Adrenal gland (tissue), 12 donors: ENCODE measurements around the gene YTHDF1. TPM values are rescaled to one million over a fixed set of nuclear protein-coding genes. Genes with fewer than 3 reads are reported as not detected.

Experiments used
- DNase-seq, 7 donors: peaks; one replicate each; pipeline ENCODE4 v3.0.0-alpha.2; 2019 to 2020
- H3K27ac ChIP-seq, 5 donors: fragments of 200-600 bp; sonication (generic) in 4 of 5; 1 replicate in 3 of 5; 2 replicates in 2 of 5; pipeline versions ENCODE4 v1.5.1 to v1.8.0; 2016 to 2020; ENCODE audit warnings: mild to moderate bottlenecking in 1 of 5
- H3K27me3 ChIP-seq: fragments of 200-600 bp; 2 replicates; pipeline ENCODE4 v1.8.0; 2021
- H3K36me3 ChIP-seq, 2 donors: fragments of 200-600 bp; replicated peaks in 1 of 2; 1 replicate in 1 of 2; 2 replicates in 1 of 2; pipeline versions ENCODE4 v1.5.1 to v1.8.0; 2018 to 2022
- H3K4me1 ChIP-seq, 2 donors: fragments of 200-600 bp; replicated peaks in 1 of 2; 1 replicate in 1 of 2; 2 replicates in 1 of 2; pipeline versions ENCODE4 v1.5.1 to v1.8.0; 2018 to 2021
- H3K4me3 ChIP-seq, 4 donors: fragments of 200-600 bp; sonication (generic) in 3 of 4; one replicate each; pipeline ENCODE4 v1.5.1; 2016 to 2018
- H3K9me3 ChIP-seq, 3 donors: fragments of 200-600 bp; sonication (generic) in 1 of 3; replicated peaks in 1 of 3; 1 replicate in 2 of 3; 2 replicates in 1 of 3; pipeline versions ENCODE4 v1.5.1 to v1.8.0; 2016 to 2021
- POLR2A ChIP-seq, 2 donors: fragments of 450-650 bp; IDR thresholded peaks; one replicate each; pipeline ENCODE4 v1.6.1; 2017; ENCODE audit warnings: antibody characterized with exemption in 2 of 2, mild to moderate bottlenecking in 2 of 2, moderate library complexity in 1 of 2
- WGBS, 4 donors: extraction: QIAGEN DNeasy Blood & Tissue Kit in 2 of 4; methylation state at CpG; one replicate each; pipeline versions ENCODE4 v1.1.5 to v1.1.7; 2013 to 2017; 5-methylcytosine and 5-hydroxymethylcytosine counted together
- intact Hi-C, 2 donors: fragments of 100-400 bp; cut with DNase I; formaldehyde crosslinking; loops; one replicate each; pipeline versions ENCODE4 v1.14.1 to v1.15.0; 2022 to 2023
- polyA plus RNA-seq, 3 donors: library from polyadenylated mRNA; stranded (reverse); fragments of 200-250 nt in 2 of 3; fragments of 350-450 nt in 1 of 3; fragmentation: Illumina TruSeq in 1 of 3; extraction: RNeasy Lipid Tissue Mini Kit (QIAGEN cat#74804) in 1 of 3; gene quantifications; one replicate each; pipeline ENCODE4 v1.2.3, GENCODE V29; 2013 to 2014
- total RNA-seq, 9 donors: library from RNA; depleted of rRNA in 4 of 9; stranded (reverse); fragments of >200 nt in 4 of 9; fragments of 120-200 nt in 1 of 9; fragmentation: NEBNext Ultra II Directional in 1 of 9; extraction: Animal tissue kit (Norgen Biotek cat#: 25700) in 1 of 9; gene quantifications; one replicate each; pipeline versions ENCODE4 v1.1.0 to v1.2.4, GENCODE V29; 2013 to 2023
- TF ChIP-seq, protein P1 (sequence below), 6 experiments: fragments of 450-650 bp in 4 of 6; fragments of 200-600 bp in 2 of 6; sonication (generic) in 1 of 6; IDR thresholded peaks; 1 replicate in 5 of 6; 2 replicates in 1 of 6; pipeline versions ENCODE4 v1.5.1 to v1.8.0; 2016 to 2021; ENCODE audit warnings: antibody characterized with exemption in 6 of 6, mild to moderate bottlenecking in 2 of 6, moderate library complexity in 1 of 6
- donor health status: healthy with polysubstance abuse.
- donor health status: Bipolar disorder and iron deficiency.
- donor health status: DM: yes; HTN: yes; CAD: no.
- donor health status: DM: no; HTN: no; CAD: no.
- donor health status: DM: no; HTN: no; CAD: no.
- donor health status: DM: yes; HTN: yes; CAD: no.

Gene YTHDF1
- total and polyA plus RNA-seq, 12 donors: 18.1 to 41.9 (median 32.5) TPM

DNA sequence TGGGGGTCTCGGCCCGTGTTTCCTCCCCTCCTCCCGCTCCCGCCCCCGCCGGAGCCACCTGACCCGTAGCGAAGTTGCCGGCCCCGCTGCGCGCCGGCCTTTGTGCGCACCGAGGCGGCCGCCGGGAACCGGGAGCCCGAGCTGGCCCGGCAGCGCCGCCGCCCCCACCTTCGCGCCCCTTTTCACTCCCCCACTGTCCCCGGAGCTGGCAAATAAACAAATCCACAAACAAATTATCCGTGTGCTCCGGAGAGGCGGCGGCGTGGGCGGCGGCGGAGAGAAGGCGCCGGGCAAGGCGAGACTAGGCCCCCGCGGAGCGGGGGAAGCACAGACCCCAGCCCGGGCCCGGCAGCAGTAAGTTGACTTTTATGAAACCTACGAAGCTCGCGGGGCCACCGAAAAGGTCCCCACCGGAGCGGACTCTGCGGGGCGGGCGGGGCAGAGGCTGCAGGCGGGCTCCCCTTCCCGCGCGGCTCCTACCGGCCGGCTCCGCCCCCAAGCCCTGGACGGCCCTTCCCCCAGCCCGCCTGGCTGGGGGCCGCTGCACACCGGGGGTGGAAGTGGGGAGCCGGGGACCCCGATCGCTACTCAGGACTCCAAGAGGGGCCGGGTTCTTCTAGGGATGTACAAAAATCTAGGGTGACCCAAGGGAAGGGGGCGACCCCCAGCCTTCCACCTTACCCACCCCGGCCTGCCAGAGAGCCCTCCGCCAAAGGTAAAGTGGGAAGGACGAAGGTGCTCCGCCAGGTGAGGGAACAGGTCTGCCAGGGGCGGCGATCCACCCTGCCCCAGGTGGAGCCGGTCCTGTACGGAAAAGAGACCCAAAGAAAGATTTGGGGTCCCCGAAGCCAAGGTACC lies 40.7 kb downstream of the YTHDF1 start:
- Histone ChIP-seq H3K4me3 (no peak overlapping the region), H3K36me3 (no peaks in the 10 kb centered on the region), H3K9me3 (no peaks in the 10 kb centered on the region), H3K4me1 (peaks cover 0 to 20% of the 10 kb centered on the region in 2 donors), H3K27me3 (peaks cover 79% of the 10 kb centered on the region), H3K27ac (no peak overlapping the region)
- DNase-seq: no peak
- intact Hi-C loops: loop anchor here (5.0 to 10.0 kb wide), 2 partner anchors 118 to 120 kb away; no protein-coding TSS in a partner anchor
- WGBS, 4 donors: 0 to 3% (median 2%) methylated on average over 16 to 77 of the region's 77 CpGs
- TF ChIP-seq POLR2A (IDR thresholded peaks at IDR 0.05): no peak
- TF ChIP-seq, protein P1, sequence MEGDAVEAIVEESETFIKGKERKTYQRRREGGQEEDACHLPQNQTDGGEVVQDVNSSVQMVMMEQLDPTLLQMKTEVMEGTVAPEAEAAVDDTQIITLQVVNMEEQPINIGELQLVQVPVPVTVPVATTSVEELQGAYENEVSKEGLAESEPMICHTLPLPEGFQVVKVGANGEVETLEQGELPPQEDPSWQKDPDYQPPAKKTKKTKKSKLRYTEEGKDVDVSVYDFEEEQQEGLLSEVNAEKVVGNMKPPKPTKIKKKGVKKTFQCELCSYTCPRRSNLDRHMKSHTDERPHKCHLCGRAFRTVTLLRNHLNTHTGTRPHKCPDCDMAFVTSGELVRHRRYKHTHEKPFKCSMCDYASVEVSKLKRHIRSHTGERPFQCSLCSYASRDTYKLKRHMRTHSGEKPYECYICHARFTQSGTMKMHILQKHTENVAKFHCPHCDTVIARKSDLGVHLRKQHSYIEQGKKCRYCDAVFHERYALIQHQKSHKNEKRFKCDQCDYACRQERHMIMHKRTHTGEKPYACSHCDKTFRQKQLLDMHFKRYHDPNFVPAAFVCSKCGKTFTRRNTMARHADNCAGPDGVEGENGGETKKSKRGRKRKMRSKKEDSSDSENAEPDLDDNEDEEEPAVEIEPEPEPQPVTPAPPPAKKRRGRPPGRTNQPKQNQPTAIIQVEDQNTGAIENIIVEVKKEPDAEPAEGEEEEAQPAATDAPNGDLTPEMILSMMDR (IDR thresholded peaks at IDR 0.05): no peak

DNA sequence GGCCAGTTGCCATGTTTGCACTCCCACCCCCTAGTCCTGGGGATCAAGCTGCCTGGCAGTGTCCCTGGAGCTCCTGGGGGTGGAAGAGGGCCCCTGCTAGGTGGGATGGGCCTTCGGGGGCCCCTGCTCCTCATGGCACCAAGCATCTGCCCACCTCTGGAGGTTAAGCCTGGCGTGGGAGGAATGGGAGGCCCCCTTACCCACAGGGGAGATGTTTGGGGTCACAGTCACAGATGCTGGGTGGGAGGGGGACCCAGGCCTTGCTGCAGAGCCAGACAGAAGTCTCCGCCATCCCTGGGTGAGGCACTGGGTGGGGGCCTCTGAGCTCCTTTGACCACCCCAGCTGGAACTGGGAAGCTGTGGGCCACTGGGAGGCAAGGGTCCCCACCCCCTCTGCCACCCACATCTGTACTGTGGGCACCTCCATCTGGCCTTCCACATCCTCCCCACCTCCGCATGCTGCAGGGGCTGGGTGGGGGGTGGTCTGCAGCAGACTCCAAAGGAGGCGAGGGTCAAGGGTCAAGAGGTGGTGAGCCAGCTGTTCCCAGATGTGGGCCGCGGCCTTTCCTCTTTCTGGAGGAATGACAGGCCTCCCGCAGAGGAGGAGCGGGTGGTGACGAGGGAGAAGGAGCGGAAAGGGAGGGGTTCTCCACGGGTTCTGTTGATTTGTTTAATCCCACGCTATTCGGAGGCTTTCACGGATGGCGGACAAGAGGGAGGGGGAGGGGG lies 41.5 kb downstream of the YTHDF1 start:
- DNase-seq: no peak
- intact Hi-C loops: loop anchor here (5.0 to 10.0 kb wide), 2 partner anchors 117 to 120 kb away; no protein-coding TSS in a partner anchor
- no peaks in the 10 kb centered on the region for H3K9me3 ChIP-seq
- TF ChIP-seq, protein P1 (IDR thresholded peaks at IDR 0.05): no peak
- no peak for TF ChIP-seq POLR2A (IDR thresholded peaks at IDR 0.05)
- no peaks in the 10 kb centered on the region for H3K36me3 ChIP-seq
- no peak overlapping the region for H3K27ac ChIP-seq
- H3K27me3 ChIP-seq: peaks cover 71% of the 10 kb centered on the region
- 3 to 10% (median 7%) methylated on average over 5 to 16 of the region's 16 CpGs for WGBS, 4 donors
- no peak overlapping the region for H3K4me3 ChIP-seq
- peaks cover 0 to 20% of the 10 kb centered on the region in 2 donors for H3K4me1 ChIP-seq

- no peaks in the 10 kb centered on the region for H3K9me3 ChIP-seq
- H3K4me3 ChIP-seq: no peak overlapping the region
- TF ChIP-seq, protein P1 (IDR thresholded peaks at IDR 0.05): no peak
- no peak for TF ChIP-seq POLR2A (IDR thresholded peaks at IDR 0.05)
- intact Hi-C loops: loop anchor here in 1 of 2 donors (10.0 kb wide), 1 partner anchor 119 kb away; no protein-coding TSS in a partner anchor
- WGBS, 4 donors: 22 to 39% (median 28%) methylated on average over 3 to 22 of the region's 22 CpGs
- H3K4me1 ChIP-seq: peaks cover 0 to 16% of the 10 kb centered on the region in 2 donors
- H3K27me3 ChIP-seq: peaks cover 63% of the 10 kb centered on the region
- no peaks in the 10 kb centered on the region for H3K36me3 ChIP-seq
- no peak overlapping the region for H3K27ac ChIP-seq
- no peak for DNase-seq
Measured at GRCh38 chr20:63173552-63174191, 42.3 kb downstream of the YTHDF1 start.

DNA sequence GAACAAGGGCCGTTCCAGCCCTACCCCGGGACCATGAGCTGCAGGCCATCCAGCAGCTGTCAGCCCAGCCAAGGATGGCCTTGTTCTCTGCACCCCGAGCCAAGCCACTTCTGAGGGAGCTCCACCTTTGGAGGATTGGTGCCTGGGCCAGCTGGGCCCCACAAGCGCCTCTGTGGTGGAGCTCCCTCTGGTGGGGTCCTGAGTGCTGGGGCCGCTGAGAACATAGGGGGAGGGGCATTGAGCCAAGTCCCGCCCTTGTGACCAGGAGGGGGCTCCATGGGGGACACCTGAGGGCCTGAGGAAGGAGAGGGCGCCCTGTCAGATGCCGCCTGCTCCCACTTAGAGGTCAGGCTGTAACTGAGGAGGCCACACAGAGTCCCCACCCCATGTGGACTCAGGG lies 43.2 kb downstream of the YTHDF1 start:
- WGBS, 4 donors: 37 to 45% (median 43%) methylated on average over 2 to 8 of the region's 8 CpGs
- Histone ChIP-seq H3K27me3 (peaks cover 54% of the 10 kb centered on the region), H3K9me3 (no peaks in the 10 kb centered on the region), H3K4me3 (no peak overlapping the region), H3K27ac (no peak overlapping the region), H3K4me1 (peaks cover 0 to 8% of the 10 kb centered on the region in 2 donors), H3K36me3 (no peaks in the 10 kb centered on the region)
- DNase-seq: no peak
- no peak for TF ChIP-seq POLR2A (IDR thresholded peaks at IDR 0.05)
- TF ChIP-seq, protein P1 (IDR thresholded peaks at IDR 0.05): no peak
- intact Hi-C loops: loop anchor here in 1 of 2 donors (10.0 kb wide), 1 partner anchor 118 kb away; no protein-coding TSS in a partner anchor
